Measurements from ENCODE around the gene PDLIM1. TPM values are rescaled to one million over a fixed set of nuclear protein-coding genes. Genes with fewer than 3 reads are reported as not detected.

The PDLIM1 gene
- total and polyA plus RNA-seq, 2 experiments from 2014 or later: 111 to 233 TPM

GRCh38 chr10:95196046-95196445 is 94.8 kb downstream of the PDLIM1 start (continued):
- TF ChIP-seq JUNB (IDR thresholded peaks at IDR 0.05; ENCODE audit: unreplicated experiment) (no peak), POLR2AphosphoS5 (IDR thresholded peaks at IDR 0.05; ENCODE audit: low read depth) (no peak), REST (IDR thresholded peaks at IDR 0.05; ENCODE audit: unreplicated experiment) (no peak)

GRCh38 chr10:95193944-95194343 is 96.9 kb downstream of the PDLIM1 start, which contains the start of gene ACSM6:
Gene ACSM6 (plus strand): TSS chr10:95194238. CDS start chr10:95194486, 248 bp downstream.
- Histone ChIP-seq H3K4me1 (ENCODE audit: insufficient read depth) (peaks cover 6% of the 10 kb centered on the region; the same call in 1 of the 2 replicates), H3K36me3 (ENCODE audit: insufficient read depth) (no peaks in the 10 kb centered on the region), H3K27me3 (ENCODE audit: insufficient read depth) (no peaks in the 10 kb centered on the region), H3K4me2 (no peak within 1 kb of the TSS), H3F3A (replicated peaks; ENCODE audit: low read depth) (no peaks in the 10 kb centered on the region), H3K9me2 (ENCODE audit: insufficient read depth) (peaks cover 12% of the 10 kb centered on the region), H4K20me1 (replicated peaks; ENCODE audit: insufficient read depth) (no peaks in the 10 kb centered on the region), H2AFZ (no peak within 1 kb of the TSS), H3K79me2 (replicated peaks; ENCODE audit: insufficient read depth) (no peaks in the 10 kb centered on the region), H3K4me3 (no peak within 1 kb of the TSS), H3K27ac (ENCODE audit: low read depth) (no peak within 1 kb of the TSS)
- H3K9me3 Mint-ChIP-seq: no peaks in the 10 kb centered on the region; the same call in 2 of the 3 replicates
- DNase-seq (ENCODE audit: low spot score) (no peak), ATAC-seq (no peak)
- H3K27me3 Mint-ChIP-seq (ENCODE audit: insufficient read depth, low read depth, poor library complexity): peaks cover 2% of the 10 kb centered on the region
- peaks cover 17% of the 10 kb centered on the region for H3K4me1 Mint-ChIP-seq
- no peak within 1 kb of the TSS; the same call in 2 of the 3 replicates for H3K4me3 Mint-ChIP-seq
- peaks cover 5% of the 10 kb centered on the region; the same call in 1 of the 3 replicates for H3K36me3 Mint-ChIP-seq (ENCODE audit: low read depth)
- no peak within 1 kb of the TSS for H3K27ac Mint-ChIP-seq
- TF ChIP-seq ZNF462 (CRISPR knock-in tag; IDR thresholded peaks at IDR 0.05): no peak
- no peak for TF ChIP-seq CREB1 (CRISPR knock-in tag; IDR thresholded peaks at IDR 0.05; ENCODE audit: low read depth)
- TF ChIP-seq EZH2phosphoT487 (IDR thresholded peaks at IDR 0.05; ENCODE audit: unreplicated experiment): no peak
- TF ChIP-seq ZNF331 (CRISPR knock-in tag; IDR thresholded peaks at IDR 0.05; ENCODE audit: low read depth): no peak
- no peak for TF ChIP-seq POLR2AphosphoS5 (IDR thresholded peaks at IDR 0.05; ENCODE audit: low read depth)
- no peak for TF ChIP-seq EZH2 (IDR thresholded peaks at IDR 0.05; ENCODE audit: low read depth, unreplicated experiment)
- no peak for TF ChIP-seq NANOG (IDR thresholded peaks at IDR 0.05; ENCODE audit: borderline replicate concordance)
- no peak for TF ChIP-seq REST (IDR thresholded peaks at IDR 0.05; ENCODE audit: unreplicated experiment)
